ENCODE measurements around the gene FOXD1. TPM values are rescaled to one million over a fixed set of nuclear protein-coding genes. Genes with fewer than 3 reads are reported as not detected.

FOXD1 gene
- total RNA-seq, 4 donors from 2014 or later: not detected

DNA sequence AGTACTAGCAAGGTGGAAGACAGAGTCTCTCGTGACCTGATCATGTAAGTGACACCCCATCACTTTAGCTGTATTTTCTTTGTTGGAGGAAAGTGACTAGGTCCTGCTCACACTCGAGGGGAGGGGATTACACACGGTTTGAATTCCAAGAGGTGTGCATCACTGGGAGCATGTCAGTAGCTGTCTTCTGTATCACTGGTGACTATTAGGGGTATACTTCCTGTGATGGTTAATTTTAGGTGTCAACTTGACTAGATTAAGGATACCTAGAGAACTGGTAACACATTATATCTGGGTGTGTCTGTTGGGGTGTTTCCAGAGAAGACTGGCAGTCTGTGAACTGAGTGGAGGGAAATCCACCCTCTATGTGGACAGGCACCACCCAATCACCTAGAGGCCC is 22.5 kb downstream of the FOXD1 start:
- peaks cover 88% of the 10 kb centered on the region for H3K27me3 ChIP-seq
- H3K27ac ChIP-seq: no peak overlapping the region
- no peaks in the 10 kb centered on the region for H3K9me3 ChIP-seq
- 74% methylated on average over 3 of the region's 3 CpGs; no CpG with 5 or more reads in 1 of the 2 donors for WGBS, 2 donors (ENCODE audit: low coverage in 1 of 2)
- DNase-seq: no peak
- no peaks in the 10 kb centered on the region for H3K4me1 ChIP-seq
- TF ChIP-seq CTCF (IDR thresholded peaks at IDR 0.05) (no peak), POLR2AphosphoS5 (IDR thresholded peaks at IDR 0.05) (no peak), EP300 (IDR thresholded peaks at IDR 0.05; ENCODE audit: low read depth) (no peak), POLR2A (IDR thresholded peaks at IDR 0.05) (no peak)
- no peaks in the 10 kb centered on the region for H3K36me3 ChIP-seq
- intact Hi-C loops (cut with DNase I; ENCODE audit: low total_unique reads) (no loop called here), in situ Hi-C loops (cut with MboI; ENCODE audit: low pct_ligation_motif_present in 1 of 4, low pct_unique_long_range_greater_than_20kb in 1 of 4, low sequenced_read_pairs in 3 of 4) (loop anchor here (25.0 kb wide), 3 partner anchors 114 to 214 kb away; no protein-coding TSS in a partner anchor)
- H3K4me3 ChIP-seq: no peak overlapping the region

DNA sequence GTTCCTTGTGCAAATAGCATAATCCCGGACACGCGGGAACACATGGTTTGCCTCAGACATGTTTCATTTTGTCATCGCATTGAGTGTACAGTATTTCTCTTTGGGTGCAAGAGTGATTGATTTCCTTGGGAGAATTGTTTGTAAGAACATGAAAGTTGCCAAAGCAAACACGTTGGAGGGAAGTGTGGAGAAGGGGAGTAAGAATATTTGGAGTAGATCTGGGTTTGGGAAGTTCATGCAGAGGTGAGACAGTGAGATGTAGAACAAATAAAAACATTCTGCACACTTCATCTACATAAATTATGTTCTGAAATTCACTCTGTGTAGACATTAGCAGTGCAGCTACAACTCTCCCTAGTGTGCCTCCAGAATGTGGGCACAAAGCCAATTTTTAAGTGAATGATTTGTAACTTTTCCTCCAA is 24.0 kb downstream of the FOXD1 start:
- Histone ChIP-seq H3K27ac (no peak overlapping the region), H3K27me3 (peaks cover 88% of the 10 kb centered on the region), H3K9me3 (no peaks in the 10 kb centered on the region), H3K36me3 (no peaks in the 10 kb centered on the region), H3K4me1 (peaks cover 0 to 8% (median 8%) of the 10 kb centered on the region in 4 donors), H3K4me3 (no peak overlapping the region)
- no peak for DNase-seq
- 53 to 54% methylated on average over 5 of the region's 5 CpGs for WGBS, 2 donors (ENCODE audit: low coverage in 1 of 2)
- in situ Hi-C loops (cut with MboI; ENCODE audit: low pct_ligation_motif_present in 1 of 4, low pct_unique_long_range_greater_than_20kb in 1 of 4, low sequenced_read_pairs in 3 of 4) (no loop called here), intact Hi-C loops (cut with DNase I; ENCODE audit: low total_unique reads) (no loop called here)
- TF ChIP-seq POLR2AphosphoS5 (IDR thresholded peaks at IDR 0.05) (no peak), POLR2A (IDR thresholded peaks at IDR 0.05) (no peak), EP300 (IDR thresholded peaks at IDR 0.05; ENCODE audit: low read depth) (no peak), CTCF (IDR thresholded peaks at IDR 0.05) (no peak)

- Histone ChIP-seq H3K4me1 (peaks cover 0 to 14% (median 11%) of the 10 kb centered on the region in 4 donors), H3K4me3 (no peak overlapping the region), H3K27me3 (peaks cover 96% of the 10 kb centered on the region), H3K36me3 (no peaks in the 10 kb centered on the region), H3K27ac (no peak overlapping the region), H3K9me3 (no peaks in the 10 kb centered on the region)
- no peak for DNase-seq
- TF ChIP-seq POLR2AphosphoS5 (IDR thresholded peaks at IDR 0.05) (no peak), POLR2A (IDR thresholded peaks at IDR 0.05) (no peak), CTCF (IDR thresholded peaks at IDR 0.05) (no peak)
- intact Hi-C loops (cut with DNase I; ENCODE audit: low total_unique reads): no loop called here
- in situ Hi-C loops (cut with MboI; ENCODE audit: low pct_ligation_motif_present in 1 of 4, low pct_unique_long_range_greater_than_20kb in 1 of 4, low sequenced_read_pairs in 3 of 4): no loop called here
- WGBS, 2 donors (ENCODE audit: low coverage in 1 of 2): 69% methylated on average over 1 of the region's 1 CpG; no CpG with 5 or more reads in 1 of the 2 donors
These were observed 26.4 kb downstream of the FOXD1 start for GRCh38 chr5:73422164-73422563.

- intact Hi-C loops (cut with DNase I; ENCODE audit: low total_unique reads) (no loop called here), in situ Hi-C loops (cut with MboI; ENCODE audit: low pct_ligation_motif_present in 1 of 4, low pct_unique_long_range_greater_than_20kb in 1 of 4, low sequenced_read_pairs in 3 of 4) (no loop called here)
- no peaks in the 10 kb centered on the region for H3K36me3 ChIP-seq
- no peak for DNase-seq
- peaks cover 98% of the 10 kb centered on the region for H3K27me3 ChIP-seq
- 15 to 60% methylated on average over 1 to 3 of the region's 3 CpGs for WGBS, 2 donors (ENCODE audit: low coverage in 1 of 2)
- no peaks in the 10 kb centered on the region for H3K9me3 ChIP-seq
- H3K4me1 ChIP-seq: peaks cover 0 to 14% (median 11%) of the 10 kb centered on the region in 4 donors
- H3K4me3 ChIP-seq: no peak overlapping the region
- H3K27ac ChIP-seq: no peak overlapping the region
- TF ChIP-seq POLR2AphosphoS5 (IDR thresholded peaks at IDR 0.05) (no peak), CTCF (IDR thresholded peaks at IDR 0.05) (no peak), POLR2A (IDR thresholded peaks at IDR 0.05) (no peak), EP300 (IDR thresholded peaks at IDR 0.05; ENCODE audit: low read depth) (no peak)
These were observed 27.9 kb downstream of the FOXD1 start for GRCh38 chr5:73420666-73421065.
